Stimulated activated naive CD8-positive, alpha-beta T cell treated with anti-CD3 and anti-CD28 coated beads, Interleukin-15, Interleukin-2, amounts not matched to agents 100 U/mL and 50 U/mL, for 24 hours (primary cell): ENCODE results near the gene ARHGAP30.
"Not testable (repeated sequence)": the region's sequence is repeated elsewhere in the genome, so short reads cannot be mapped to it uniquely, and the experiment has no call there.

Experiments
- ATAC-seq: fragments of 150-1000 bp; cut with Tn5 transposase; one replicate; pipeline ENCODE4 v1.10.0; 2021
- DNase-seq: peaks from one replicate; pipeline ENCODE4 v3.0.0; 2021

Gene ARHGAP30

DNA sequence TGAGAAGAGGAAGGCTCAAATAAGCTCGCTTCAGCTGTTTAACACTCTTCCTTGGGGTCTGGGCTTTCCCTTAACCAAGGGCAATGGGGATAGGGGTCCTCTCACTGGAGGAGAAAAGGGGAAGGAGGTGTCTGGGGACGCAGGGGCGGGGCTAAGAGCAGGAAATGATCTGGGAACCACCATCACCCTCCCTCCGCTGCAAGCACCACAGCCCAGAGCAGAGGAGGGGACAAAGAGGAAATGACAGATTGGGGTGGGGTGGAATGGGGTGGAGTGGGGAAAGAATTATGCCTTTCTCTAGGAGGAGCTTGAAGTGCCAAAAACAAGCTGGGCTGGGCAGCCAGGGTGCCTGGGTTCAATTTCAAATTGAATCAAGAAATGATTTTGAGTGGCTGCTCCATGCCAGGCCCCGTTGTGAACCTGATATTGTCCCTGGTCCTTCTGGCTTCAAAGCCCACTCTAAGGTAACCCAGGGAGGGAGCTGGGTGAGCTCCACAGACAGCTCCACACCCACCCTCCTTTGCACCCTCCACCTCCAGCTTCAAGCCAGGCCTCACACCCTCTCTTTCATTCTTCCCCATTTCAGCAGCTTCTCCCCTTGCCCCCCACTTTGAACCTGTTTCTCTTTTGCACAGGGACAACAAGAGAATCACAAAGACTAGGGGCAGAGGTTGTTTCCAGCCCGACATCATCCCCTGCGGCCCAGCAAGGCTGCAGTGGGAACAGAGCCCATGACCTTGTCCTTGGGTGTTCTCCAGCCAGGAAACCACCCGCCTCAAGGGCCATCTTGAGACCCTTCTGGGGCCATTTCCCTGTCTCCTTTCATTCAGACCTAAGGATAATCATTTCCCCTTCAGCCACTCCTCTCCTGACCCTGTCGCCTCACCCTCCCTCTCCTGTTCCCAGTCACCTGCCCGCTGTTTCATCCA, 1.1 kb downstream of the ARHGAP30 start:
- peak; percentile 84 for ATAC-seq
- DNase-seq = peak; percentile 88

DNA sequence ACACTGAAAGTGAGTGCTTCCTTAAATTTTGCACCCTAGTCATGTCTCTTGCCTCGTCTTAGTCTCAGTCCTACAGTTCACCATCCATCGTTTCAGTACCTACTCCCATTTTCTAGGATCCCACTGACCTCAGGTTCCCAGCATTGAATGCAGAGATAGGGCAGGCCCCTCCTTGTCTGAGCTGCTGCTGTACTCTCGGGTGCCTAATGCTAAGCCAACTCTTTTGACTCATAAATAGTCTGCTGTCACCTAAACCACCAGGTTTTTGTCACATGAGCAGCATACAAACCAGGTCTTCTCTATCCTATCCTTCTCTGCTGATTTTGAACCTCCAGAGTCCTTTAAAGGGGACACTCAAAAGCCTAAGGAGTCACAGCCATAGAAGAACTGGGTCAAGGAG, 3.0 kb downstream of the ARHGAP30 start:
- no peak for DNase-seq
- ATAC-seq = no peak

DNA sequence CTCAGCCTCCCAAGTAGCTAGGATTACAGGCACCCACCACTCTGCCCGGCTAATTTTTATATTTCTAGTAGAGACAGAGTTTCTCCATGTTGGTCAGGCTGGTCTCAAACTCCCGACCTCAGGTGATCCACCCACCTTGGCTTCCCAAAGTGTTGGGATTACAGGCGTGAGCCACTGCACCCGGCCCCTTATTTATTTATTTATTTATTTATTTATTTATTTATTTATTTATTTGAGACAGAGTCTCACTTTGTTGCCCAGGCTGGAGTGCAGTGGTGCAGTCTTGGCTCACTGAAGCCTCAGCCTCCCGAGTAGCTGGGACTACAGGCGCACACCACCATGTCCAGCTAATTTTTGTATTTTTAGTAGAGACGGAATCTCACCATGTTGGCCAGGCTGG, 4.0 kb downstream of the ARHGAP30 start:
- not testable (repeated sequence) for ATAC-seq, DNase-seq

DNA sequence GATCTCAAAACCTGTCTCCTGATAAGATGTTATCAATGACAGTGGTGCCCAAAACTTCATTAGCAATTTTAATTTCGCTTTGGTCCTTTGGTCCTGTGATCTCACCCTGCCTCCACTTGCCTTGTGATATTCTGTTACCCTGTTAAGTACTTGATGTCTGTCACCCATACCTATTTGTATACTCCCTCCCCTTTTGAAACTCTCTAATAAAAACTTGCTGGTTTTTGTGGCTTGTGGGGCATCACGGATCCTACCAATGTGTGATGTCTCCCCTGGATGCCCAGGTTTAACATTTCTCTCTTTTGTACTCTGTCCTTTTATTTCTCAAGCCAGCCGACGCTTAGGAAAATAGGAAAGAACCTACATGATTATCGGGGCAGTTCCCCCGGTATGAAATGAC, 5.8 kb downstream of the ARHGAP30 start:
- not testable (repeated sequence) for ATAC-seq, DNase-seq

DNA sequence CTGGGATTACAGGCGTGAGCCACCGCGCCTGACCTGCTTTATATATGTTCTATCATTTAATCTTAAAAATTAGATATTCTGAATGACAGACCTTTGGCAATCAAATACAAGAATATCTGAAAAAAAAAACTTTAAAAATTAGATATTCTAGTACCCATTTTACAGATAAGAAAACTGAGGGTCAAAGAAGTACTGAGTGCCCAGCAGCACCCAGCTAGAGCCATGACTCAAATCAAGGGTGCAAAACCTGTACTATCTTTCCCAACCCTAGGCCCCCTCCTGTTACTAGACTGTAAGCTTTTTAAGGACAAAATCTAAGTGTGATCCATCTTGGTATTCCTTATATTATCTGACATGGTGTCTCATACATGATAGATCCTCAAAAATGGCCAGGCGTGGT, 8.3 kb downstream of the ARHGAP30 start:
- ATAC-seq (no peak), DNase-seq (no peak)

DNA sequence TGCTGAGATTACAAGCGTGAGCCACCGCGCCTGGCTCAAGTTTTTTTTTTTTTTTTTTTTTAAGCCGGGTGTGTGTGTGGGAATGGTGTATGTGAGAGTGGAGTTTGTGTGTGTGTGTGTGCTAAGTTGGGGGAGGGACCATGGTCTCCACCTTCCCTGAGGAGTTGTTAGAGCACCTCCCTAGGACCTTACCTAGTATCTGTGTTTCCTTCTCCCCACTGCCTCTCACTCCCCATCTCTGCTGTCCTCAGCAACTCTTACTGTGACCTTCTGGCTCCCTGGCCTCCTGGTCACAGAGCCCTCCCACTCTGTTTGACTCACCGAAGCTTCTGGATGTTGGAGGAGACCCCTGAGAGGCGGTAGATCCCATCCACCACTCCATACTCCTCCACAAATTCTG, 10.4 kb downstream of the ARHGAP30 start:
- peak; percentile 23 for ATAC-seq
- no peak for DNase-seq

DNA sequence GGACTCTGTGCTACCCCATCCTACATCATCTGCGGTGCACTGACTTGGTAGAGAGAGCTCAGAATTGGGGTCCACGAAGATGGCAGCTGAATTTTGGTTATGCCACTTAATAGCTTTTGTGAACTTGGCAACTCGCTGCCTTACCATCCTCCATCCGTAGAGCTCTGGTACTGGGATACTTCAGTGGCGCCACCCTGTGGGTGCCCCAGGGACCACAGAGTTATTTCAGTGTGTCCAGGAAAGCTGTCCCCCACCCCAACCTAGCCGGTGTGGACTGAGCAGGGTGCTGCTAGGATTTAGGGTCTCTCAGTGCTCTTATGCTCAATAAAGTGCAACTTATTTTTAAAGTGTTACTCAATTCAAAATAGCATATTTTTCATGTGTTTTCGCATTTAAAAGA, 14.9 kb downstream of the ARHGAP30 start:
- no peak for ATAC-seq
- DNase-seq = no peak

DNA sequence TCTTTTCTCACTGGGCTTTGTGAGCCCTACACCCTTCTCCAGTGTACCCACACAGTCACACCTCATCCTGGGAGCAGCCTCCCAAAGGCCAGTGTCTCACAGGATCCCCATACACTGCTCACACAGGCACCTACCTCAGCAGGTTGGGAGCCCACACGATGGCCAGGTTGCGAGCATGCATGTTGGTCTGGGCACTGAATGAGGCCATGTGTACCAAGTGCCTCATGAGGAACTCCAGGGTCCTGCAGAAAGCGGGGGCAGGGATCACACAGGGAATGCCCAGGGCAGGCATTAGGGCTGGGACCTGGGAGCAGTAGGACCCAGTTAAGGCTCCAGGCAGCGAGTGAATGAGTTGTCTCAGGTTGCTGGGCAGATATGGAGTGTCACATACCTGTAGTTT, 15.5 kb downstream of the ARHGAP30 start:
- DNase-seq = no peak
- no peak for ATAC-seq

DNA sequence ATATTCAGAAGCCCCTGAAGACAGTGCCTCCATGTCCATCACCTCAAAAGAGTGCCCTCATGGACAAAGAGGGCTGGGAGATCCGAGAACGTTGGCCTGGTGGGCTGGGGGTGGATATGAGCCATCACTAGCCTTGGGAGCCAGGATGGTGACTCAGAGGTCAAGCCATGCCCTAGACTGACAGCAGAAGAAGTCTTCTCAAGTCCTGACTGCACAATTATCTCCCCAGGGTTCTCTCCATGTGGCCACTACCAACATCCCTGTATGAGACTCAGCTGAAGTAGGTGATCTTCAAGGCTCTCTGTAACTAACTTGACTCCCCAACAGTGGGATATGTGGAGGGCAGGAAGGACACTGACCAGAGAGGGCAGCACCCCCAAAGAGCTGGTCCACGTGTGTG, 16.8 kb downstream of the ARHGAP30 start:
- ATAC-seq (no peak), DNase-seq (no peak)

DNA sequence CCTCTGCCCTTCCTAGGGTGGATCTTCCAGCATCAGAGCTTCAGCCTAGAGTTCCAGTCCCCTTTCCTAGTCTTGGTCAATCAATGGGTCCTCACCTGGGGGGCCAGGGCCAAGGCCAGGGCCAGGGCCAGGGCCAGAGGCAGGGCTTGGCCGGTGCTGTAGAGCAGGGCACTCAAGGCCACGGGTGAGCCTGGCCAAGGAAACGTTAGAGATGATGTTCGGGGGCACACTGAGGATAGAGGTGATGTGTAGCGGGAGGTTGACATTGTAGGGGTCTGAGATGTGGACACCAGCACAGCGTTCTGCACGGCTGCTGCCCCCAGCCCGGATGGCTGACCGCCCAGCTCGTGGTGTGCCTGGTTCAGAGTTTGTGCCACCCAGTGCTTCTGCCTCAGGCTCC, 18.5 kb downstream of the ARHGAP30 start:
- no peak for DNase-seq
- ATAC-seq = no peak

DNA sequence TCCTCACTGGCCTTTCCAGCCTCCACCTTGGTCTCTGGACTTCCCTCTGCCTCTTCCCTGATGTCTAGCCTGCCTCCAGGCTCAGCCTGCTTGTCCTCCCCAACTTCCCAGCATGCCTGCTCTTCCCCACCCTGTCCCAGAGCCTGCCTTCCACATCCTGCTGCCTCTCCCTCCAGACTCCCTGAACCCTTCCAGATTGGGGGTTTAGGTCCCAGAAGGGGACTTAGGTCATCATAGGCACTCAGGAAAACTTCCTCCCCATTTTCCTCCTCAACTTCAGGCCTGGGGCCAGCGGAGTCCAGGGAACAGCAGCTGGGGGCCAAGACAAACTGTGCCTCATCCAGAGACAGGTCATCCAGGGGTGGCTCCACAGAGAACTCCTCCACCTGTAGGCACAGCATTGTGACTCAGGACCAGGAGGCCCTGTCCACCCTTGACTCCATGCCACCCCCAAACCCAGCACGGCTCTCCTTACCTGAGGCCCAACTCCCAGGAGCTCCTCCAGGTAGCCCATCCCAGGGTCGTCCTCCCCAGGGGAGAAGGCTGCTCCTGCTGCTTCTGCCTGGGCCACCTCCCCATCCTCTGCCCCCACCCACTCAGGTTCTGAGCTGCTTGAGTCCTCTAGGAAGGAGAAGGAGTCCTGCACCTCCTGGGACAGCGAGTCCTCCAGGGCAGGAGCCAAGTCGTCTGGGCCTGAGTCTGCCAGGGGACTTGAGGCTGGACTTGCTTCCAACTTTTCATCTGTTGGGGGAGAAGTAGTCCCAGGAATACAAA, 20.6 kb downstream of the ARHGAP30 start:
- DNase-seq (no peak), ATAC-seq (no peak)

DNA sequence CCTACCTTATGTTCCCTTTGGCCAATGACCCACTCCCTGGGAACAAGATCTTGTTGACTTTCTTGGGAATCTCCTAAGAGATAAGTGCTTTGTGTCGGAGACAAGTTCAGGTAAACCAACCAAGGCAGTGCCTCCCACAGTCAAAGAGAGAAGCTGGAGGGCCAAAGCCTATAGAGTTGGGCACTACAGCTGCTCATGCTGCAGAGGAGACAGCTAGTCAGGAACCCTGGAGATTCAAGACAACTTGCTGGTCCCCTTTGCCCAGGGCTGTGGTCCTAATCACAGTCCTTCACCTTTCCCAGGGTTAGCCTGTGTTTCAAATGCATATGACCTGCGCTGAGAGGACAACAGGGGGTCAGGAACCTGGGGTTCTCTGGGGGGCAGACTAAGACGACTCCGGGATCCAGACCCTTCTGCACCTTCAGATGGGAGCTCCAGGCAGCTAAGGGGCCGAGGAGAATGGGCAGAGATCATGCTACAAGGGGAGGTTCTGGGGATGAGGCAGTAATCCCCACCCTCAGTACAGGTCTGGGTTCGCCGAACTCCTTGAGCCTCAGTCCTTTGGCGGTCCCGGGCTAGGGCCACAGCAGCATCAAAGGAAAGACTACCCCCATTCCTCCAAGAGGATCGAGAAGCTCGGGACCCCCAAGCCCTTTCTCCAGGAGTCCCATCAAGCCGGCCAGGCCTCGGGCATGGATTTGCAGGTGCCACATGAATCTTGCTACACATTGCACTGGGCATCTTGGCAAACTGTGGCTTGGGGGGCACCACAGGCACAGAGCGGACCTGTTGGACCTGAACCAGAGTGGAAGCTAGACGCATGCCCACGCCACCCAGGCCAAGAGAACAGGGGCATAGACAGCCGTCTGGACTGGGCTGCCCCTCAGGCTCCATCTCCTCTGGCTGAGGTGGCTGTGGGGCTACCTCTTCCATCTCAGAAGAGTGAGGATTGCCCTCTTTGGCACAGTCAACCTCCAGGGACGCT, 22.0 kb downstream of the ARHGAP30 start:
- no peak for ATAC-seq
- no peak for DNase-seq

DNA sequence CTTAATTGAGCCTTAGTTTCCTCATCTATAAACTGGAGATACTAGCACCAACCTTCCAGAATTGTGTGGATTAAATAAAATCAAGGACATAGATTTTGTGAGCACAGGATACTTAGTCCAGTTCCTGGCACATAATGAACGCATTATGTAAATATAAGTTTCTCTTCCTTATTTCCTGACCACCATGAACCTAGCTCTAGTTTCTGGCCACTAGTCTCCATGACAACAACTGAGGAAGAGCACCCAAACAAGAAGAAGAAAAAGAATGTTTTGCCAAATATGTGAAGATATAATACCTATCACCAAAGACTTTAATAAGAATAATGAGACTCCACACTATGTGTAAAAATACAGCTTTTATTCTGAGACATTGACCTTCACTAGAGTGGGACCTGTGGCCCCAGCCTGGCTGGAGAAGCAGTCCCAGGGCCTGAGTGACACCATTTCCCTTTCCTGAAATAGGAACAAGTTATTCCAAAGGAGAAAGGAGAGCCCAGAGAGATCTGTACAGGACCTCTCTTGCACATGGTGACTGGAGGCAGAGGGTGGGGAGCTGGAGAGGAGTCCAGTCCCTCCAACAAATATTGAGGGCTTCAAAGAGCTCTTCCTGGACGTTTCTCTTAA, 23.0 kb downstream of the ARHGAP30 start:
- DNase-seq (no peak), ATAC-seq (no peak)

DNA sequence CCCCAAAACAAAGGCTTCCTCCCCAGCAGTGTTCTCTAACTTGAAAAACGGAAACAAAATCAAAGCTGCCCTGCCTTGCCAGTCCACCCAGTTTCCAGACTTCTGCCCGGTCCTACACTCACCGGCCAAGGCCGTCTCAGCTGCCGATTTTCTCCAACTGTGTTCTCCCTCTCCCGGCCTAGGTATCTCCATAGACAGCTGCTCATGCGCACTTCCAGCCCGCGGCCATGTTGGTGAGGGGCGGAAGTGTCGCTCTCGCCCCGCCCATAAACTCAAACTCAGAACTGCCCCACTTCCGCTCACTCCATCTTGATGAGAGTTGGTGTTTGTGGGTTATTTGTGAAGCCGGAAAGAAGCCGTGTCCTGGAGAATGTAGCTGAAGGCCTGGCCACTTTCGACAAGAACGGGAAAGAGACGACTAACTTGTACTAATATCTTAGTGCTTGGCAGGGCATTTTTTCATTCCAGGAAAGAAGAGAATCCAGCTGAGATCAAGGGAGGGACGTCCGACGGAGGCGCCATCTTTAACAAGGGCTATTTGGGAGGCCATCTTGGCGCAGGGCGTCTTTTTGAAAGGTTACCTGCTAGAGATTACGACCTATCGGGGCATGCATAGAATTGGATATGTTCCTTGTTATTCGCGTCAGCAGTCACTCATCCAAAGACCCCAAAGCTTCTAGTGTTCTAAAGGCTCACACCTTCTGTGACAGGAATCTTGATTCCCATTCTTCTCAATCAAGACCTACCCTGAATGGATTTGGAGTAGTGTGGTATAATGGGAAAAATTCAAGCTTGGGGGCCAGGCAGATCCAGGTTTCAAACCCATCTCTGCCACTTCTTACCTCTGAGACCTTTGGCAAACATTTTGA, 23.7 kb downstream of the ARHGAP30 start, which contains the start of gene USF1:
TSS of gene USF1 (minus strand) at position 242 of the 869 bp plus-strand sequence. CDS start 2,702 bp downstream, outside the sequence.
- ATAC-seq (peak; percentile 77), DNase-seq (peak; percentile 92)

DNA sequence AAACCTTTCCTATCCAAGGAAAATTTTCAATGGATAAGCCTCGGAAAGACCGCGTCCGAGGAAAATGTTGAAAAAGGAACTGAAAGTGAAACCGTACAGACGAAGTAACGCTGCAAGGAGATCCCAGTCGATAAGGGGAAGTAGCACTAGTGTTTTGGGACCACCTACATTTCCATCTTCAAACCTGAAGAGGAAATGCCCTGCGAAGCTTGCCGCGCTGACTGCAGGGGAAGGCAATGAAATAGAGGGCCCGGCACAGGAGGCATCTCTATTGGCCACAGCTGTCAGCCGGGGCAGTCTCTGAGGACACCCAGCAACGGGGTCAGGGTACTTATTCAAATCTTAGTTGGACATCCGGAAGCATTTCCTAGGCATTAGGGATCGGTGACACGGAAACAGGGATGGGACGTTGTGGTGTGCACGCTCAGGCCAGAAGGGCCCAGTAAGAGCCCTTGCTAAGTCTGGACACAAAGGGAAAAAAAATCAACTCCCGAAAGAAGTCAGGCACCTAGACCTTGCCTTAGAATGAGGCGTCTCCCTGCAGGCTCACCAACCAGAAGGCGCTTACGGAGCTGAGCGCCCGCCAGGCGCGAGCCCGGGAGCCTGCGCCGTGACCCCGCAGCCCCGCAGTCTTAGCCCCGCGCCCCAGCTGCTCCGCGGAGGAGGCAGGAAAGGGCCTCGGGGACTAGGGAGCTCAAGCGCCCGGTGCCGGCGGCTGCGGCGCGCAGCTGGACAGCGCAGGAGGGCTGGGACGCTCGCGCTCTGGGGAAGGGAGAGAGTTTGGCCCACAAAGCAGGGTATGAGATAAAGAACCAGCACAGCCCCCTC, 24.6 kb downstream of the ARHGAP30 start:
- DNase-seq = peak; percentile 78
- ATAC-seq = peak; percentile 74

DNA sequence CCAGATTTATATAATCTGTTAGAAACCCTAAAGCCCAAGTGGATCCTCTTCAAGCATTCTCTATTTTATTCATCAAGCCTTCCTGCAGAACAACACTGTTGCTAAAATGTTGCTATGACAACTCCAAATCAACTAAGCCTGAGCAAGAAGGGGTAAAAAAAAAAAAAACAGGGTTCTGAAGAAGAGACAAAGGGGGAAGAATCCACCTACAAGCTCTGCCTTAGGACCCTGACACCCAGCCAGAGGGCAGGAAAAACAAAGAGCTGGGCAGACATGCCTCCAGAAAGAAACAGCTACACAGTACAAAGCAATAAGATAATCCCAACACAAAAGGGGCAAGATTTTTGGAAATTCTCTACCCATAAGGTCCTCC, 25.2 kb downstream of the ARHGAP30 start:
- no peak for ATAC-seq
- DNase-seq = no peak

DNA sequence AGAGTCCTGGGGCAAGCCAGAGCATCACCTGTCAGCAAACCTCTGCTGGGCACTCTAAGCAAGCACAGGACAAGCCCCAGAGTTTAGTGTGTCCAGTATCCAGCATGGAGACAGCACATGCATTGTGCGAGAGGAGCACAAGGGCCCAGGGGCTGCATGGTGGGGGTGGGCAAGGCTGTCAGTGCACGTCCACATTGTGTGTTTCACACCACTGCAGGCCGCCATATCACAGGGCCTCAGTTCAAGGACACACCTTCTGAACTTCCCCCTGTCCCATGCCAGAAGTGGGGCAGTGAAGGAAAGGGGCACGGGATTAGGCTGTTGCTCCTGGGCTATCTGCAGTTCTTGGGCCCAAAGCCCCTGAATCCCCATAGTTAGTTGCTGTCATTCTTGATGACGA, 30.1 kb downstream of the ARHGAP30 start:
- ATAC-seq = no peak
- no peak for DNase-seq

DNA sequence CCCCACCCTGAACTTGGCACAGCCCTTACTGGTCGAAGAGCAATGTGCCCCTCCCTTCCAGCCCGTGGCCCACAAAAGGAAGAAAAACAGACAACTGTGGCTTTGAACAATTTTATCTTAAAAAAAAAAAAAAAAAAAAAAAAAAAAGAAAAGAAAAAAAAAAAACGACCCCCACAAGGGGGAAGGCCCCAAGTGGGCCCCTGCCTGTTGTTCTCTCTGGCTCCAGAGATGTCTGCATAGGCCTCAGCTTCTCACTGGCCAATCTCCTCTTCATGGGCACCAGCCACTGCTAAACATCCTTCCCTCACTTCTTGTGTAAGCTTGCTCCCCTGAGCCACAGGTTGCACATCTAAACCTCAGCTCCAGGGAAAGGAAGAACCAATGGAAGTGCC, 30.5 kb downstream of the ARHGAP30 start:
- ATAC-seq (no peak), DNase-seq (no peak)

DNA sequence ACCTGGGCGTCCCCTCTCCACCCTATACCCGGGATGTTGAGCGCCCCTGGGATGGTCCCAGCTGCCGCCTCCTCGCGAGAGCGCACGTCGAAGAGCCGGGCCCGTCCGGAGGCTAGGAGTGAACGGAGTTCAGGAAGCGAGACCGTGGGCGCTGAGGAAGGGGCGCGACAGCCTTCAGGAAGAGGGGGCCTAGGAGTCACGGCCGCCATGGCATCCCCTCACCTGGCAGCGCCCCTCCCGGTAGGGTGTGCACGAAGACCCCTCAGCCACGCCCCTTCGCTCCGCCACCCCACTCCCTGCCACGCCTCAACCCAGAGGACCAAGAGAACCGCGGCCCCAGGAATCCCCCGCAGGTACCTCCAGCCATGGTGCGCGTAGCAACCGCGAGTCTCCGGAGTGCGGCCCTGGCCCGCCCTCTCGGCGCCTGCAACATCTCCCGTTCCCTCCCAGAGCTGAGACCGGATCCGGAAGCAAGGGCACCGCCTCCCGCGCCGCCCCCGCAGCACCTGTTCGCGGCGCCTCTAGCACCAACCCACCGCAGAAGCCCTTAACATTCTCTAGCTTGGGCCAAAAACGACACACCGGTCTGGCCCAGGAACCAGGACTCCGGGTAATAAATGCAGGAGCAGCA, 31.1 kb downstream of the ARHGAP30 start, which contains the start of gene TSTD1:
TSS of gene TSTD1 (minus strand) at position 442 of the 631 bp plus-strand sequence. CDS start at position 367, 75 bp downstream.
- DNase-seq (peak; percentile 88), ATAC-seq (peak; percentile 89)
